CD4-positive, alpha-beta T cell treated with Interleukin-21 for 1 hour (primary cell): Measurements from ENCODE around the gene WSCD2.

Source experiments
- DNase-seq: peaks from one replicate; pipeline ENCODE4 v3.0.0-alpha.2; 2020

The WSCD2 gene

DNA sequence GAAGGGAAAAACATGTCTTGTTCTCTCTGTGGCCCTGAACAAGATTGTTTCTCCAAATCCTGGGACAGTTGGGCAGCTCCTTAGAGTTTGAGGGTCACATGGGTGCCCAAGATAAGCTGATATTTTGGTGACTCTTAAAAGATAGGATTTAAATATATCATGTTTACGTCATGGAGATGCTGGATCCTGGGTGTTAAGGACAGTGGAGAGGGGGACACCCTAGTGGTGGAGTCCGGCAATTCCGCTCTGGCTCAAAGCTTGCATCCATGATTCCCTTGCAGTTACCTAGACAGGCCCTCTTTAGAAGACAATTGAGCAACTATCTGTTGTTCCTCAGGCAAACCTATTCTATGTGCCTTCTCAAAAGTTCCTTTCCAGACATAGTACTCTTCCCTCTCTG, 108.2 kb downstream of the WSCD2 start:
- no peak for DNase-seq

DNA sequence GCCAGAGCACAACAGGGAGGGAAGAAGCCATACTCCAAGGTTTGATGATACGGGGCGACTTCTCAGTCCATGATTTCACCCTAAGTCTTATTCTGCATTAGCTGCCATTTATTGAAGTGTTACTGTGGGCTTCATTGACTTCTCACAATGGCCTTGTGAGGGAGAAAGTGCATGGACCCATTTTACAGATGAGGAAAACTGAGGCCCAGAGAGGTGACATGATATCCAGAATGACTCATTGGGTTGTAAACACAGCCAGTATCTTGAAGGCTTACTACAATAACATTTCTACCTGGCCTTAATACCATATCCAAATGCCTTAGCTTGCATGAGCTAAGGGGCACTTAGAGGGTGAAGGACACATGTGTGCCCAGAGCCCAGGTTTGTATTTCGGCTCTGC, 109.4 kb downstream of the WSCD2 start:
- no peak for DNase-seq

DNA sequence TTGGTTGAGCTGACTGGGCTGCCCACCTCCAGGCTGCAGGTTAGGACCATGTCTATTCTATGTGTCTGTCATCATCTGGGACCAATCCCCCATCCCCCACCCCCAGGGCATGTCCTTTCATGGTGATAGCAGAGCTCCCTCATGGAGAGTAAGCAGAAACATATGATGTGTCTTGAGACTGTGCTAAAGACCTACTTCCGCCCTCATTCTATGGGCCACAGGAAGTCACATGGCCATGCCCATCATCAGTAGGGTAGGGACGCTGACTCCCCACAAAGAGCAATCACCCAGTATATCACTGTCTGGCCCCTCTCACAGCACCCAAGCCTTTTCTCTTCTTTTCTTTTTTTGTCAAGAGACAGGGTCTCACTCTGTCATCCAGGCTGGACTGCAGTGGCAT, 110.3 kb downstream of the WSCD2 start:
- DNase-seq, result no peak

DNA sequence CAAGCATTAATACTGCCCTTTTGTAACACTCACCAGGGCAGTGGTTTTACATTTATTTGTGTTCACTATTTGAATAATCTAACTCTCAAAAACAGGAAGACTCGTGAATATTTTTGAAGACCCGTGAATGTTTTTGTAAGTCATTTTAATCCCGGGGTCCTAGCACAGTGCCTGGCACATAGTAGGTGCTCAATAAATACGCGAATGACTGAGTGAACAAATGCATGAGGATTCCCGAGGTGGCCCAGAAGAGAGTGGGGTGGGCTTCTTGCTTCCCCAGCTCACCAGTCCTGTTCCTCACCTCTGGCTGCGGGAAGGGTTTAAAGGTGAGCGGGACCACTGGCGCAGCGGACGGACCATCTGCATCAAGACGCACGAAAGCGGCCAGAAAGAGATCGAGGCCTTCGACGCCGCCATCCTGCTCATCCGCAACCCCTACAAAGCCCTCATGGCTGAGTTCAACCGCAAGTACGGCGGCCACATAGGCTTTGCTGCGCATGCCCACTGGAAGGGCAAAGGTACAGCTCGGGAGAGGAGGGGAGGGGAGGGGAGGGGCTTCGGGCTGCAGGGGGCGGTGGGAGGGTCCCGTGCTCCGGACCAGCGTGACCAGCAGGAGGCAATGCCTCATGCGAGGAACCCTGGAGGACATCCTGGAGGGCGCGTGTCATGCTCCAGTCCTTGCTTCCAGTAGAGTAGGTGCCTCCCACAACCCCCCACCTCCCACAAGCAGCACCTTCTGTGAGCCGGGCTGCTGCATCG, 111.1 kb downstream of the WSCD2 start:
- no peak for DNase-seq

DNA sequence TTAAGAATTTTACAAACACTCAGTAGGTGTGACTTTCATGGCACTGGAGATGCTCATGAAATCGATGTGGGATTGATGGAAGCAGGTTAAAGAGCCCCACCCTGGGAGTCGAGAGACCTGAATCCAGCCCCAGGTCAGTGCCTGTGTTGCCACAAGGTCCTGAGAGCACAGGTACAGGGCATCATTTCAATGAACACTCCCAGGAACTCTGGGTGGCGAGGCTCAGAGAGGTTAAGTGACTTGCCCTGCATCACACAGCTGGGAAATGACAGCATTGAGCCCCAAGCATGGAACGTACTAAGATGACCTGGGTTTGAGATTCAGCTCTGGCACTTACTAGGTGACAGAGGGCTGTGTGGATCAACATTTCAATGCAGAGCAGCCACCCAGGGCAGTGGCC, 111.8 kb downstream of the WSCD2 start:
- no peak for DNase-seq

DNA sequence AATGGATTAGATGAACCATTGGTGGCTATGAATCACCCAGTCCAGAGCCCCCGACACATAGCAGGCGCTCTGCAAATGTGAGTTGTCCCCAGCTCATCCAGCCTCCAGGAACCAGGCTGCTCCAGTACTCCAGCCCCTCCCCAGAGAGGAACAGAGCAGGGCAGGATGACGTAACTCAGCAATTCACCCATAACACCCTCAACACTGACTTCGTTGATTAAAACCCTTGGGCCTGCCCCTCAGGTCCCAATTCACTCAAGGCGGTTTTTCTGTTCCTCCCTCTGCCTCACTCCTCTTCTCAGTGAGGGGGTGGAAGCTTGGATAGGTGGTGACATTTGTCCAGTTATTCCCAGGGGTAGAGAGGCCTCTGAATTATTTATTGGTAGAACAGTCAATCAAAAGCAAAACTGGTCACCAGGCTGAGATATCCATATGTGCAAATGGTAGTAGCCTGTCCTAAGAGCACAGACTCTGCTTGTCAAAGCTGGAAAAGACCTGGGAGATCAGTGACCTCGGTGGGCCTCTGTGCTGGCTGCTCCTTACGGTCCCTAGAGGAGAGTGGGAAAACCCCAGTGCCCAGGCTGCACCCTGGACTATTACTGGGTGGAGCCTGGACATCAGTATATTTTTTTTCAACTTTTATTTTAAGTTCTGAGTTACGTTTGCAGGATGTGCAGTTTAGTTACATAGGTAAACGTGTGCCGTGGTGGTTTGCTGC, 113.1 kb downstream of the WSCD2 start:
- no peak for DNase-seq

DNA sequence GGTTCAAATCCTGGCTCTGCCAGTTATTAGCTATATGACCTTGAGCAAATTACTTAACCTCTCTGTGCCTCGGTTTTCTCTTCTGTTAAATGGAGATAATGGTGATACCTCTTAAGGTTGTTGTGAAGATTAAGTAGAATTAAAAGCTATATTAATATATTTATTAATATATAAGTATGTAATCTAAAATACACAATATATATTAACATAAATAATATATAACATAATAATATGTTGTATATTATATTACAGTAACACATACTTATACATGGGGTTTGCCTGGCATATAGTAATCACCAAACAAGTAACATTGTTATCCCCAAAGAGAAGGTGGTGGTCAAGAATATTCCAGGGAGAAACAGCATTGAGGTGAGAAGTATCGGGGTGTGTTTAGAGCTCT, 118.0 kb downstream of the WSCD2 start:
- no peak for DNase-seq

DNA sequence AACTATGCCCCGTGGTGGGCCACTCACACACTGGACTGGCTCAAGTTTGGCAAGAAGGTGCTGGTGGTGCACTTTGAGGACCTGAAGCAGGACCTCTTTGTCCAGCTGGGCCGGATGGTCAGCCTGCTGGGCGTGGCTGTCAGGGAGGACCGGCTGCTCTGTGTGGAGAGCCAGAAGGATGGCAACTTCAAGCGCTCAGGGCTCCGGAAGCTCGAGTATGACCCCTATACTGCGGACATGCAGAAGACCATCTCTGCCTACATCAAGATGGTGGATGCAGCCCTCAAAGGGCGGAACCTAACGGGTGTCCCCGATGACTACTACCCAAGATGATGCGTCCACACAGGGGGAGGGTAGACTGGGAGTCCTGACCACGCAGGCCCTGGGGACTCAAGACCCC, 118.9 kb downstream of the WSCD2 start:
- no peak for DNase-seq

DNA sequence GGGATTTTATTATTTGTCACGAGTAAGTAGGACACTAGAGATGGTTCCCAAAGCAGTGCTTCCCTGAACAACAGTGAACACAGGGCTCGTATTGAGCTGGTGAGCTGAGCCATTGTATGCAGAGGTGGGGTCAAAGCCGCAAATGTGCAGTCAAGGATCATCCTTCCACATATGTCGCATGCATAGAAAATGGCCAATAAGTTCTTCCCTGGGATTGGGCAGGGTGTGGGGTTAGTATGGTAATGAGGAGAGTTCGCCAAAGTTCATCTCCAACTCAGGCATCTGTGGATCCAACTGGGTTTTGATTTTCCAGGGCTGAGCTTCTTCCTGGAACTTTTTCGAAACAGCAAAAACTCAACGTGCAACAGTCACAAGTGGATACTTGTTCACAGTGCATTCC, 123.4 kb downstream of the WSCD2 start:
- no peak for DNase-seq

DNA sequence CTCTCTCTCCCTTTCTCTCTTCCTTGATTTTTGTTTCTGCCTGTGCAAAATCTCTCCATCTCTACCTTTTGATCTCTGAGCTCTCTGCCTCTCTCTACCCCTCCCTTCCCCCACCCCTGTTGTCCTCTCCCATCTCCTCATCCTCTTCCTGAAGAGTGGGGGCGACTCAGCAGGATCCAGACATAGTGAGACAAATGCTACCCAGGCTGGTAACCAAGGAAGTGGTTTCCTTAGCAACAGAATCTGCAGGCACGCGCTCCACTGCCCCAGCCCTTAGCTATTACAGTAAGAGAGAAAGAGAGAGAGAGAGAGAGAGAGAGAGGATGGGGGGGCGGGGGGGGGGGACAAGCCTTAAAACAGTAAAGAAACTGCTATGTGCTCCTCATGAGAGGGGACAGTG, 124.5 kb downstream of the WSCD2 start:
- no peak for DNase-seq

DNA sequence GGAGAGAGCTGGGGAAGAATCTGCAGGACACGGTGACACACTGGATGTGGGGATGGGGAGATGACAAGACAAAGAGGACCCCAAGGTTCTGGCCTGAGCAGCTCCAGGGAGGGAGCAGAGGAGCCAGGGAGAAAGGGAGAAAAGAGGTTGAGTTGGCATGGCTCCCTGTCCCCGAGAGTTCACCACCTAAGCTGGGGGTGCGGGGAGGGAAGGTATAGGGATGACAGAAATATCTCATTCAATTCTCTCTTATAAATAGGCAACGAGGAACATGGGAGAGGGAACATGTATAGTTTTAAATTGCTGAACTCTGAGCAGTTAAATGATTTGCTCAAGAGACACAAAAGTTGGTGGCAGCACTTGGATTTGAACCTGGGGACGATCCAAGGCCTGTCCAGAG, 124.9 kb downstream of the WSCD2 start:
- DNase-seq, result no peak

DNA sequence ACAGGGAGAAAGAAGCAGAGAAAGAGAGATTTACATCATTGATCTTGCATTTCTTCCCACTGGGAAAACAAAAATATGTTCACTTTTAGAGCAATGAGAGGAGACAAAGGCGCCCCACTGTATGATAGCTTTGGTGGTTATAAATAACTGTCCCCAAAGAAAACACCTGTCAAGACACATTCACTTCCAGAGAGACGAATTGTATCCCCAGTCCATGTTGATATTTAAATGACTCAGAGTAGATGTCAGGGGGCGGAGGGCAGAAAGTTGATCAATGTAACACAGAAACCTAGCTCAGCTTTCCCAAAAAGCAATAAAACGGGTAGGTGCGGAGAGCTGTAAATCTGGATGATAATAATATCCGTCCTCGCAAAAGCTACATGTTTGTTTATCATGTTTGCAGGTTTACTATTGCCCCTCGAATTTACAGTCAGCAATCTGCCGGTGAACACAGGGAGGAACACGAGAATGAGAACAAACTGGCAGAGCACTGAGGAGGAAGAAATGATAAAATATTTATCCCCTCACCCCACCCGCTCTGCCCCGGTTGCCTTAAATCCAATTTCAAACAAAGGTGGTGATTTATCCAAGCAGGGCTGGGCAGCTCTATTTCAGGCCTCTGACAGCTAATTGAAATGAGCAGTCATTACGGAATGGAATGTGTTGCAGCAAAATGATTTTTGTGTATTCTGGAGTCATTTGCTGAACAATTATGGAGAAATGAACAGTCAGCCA, 125.6 kb downstream of the WSCD2 start:
- DNase-seq, result no peak

DNA sequence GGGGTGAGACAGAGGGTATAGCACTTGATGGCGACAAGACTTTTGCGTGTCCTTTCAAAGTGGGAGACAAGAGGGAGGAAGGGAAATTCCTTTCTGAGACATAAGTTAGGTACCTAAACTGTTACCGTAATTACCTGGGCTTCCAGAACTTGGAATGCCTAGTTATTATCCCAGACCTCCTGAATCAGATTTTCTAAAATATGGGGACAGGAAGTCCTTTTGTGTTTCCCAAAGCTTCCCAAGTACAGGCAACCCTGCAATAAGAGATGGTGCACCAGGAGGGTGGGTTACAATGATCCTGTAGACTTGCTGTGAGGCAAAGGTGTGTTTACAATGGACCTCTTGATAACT, 126.1 kb downstream of the WSCD2 start:
- no peak for DNase-seq

DNA sequence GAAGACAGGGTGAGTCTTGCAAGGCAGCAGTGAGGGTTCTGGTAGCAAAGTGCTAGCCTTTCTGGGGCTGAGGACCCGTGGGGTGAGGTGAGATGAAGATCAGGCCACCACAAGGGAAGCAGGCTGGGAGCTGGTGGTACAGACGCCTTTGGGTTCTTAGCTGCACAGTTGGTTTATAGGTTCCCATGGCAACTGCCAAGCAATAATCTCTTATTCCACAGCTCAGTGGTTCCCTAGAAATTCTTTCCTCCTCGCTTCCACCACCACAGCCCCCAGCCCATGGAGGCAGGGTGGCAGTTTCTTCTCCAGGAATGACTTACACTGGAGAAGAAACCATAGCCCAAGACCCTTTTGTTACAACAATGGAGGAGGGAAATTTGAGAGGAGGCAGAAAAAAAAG, 127.9 kb downstream of the WSCD2 start:
- no peak for DNase-seq

DNA sequence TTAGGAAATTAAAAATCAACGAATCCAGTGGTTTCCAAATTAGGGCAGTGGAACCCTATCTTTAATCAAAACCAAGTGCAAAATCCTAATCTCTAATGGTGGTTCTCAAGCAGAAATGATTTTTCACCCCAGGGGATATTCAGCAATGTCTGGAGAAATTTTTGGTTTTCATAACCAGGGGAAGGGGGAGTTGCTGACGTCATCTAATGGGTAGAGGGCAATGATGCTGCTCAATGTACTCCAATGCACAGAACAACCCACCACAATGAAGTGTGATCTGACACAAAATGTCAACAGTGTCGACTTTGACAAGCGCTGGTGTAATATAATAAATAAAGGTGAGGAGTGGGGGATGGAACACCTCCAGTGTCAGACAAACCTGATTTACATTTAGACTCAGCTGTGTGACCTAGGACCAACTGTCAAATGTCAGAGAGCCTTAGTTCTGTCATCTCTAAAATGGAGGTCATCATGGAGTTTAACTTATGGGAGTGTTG, 128.6 kb downstream of the WSCD2 start:
- DNase-seq, result no peak

DNA sequence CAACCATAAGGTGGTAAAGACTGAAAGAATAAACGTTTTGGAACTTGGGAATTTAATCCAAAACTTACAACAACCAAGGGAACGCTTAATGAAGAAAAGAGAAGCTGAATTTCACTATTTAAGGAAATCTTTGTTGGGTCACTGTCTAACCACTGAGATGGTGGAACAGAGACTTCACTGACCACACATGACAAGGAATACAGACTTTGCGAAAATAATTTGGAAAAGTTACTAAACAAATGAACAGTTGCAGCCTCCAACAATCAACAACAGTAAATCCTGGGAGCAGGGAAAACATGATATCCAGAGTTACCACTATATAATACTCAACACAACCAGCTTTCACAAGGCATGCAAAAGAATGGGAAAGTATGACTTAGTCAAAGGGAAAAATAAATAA, 131.0 kb downstream of the WSCD2 start:
- no peak for DNase-seq

DNA sequence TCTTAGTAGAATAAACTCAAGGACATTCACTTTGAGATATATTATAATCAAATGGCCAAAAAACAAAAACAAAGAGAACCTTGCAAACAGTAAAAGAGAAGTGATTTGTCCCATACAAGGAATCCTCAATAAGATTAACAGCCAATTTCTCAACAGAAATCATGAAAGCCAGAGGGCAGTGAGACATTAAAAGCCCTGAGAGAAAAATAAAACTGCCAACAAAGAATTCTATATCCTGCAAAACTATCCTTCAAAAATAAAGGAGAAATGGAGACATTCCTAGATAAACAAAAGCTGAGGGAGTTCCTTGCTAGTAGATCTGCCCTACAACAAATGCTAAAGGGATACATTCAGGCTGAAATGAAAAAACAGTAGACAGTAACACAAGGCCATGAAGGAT, 131.9 kb downstream of the WSCD2 start:
- no peak for DNase-seq

DNA sequence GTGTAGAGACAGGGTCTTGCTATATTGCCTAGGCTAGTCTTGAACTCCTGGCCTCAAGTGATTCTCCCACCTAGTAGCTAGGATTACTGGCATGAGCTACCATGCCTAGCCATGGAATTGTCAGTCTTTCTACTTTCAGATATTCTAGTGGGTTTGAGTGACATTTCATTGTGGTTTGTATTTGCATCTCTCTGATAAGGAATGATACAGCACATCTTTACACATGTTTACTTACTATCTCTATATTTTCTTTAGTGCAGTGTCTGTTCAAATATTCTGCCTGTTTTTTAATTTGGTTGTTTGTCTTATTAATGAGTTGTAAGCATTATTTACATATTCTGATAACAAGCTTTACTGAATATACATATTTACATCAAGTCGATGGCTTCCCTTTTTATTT, 136.4 kb downstream of the WSCD2 start:
- no peak for DNase-seq

DNA sequence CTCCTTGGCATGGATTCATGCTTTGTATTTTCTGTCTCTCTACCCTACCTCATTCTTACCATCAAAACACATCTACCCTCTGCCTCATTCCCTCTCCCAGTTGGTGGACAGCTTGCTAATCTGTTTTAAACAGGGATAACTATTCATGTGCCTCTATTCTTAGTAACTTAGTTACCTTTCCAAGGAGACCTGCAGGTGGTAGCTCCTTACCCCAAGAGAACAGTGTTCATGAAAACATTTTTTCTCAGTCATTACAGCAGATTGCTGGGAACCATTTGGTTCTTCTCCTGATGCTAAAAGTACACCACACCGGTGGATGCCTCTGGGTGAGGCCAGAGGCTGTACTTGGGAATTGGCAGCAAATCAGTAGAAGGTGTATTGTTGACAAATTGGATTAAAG, 137.0 kb downstream of the WSCD2 start:
- no peak for DNase-seq

DNA sequence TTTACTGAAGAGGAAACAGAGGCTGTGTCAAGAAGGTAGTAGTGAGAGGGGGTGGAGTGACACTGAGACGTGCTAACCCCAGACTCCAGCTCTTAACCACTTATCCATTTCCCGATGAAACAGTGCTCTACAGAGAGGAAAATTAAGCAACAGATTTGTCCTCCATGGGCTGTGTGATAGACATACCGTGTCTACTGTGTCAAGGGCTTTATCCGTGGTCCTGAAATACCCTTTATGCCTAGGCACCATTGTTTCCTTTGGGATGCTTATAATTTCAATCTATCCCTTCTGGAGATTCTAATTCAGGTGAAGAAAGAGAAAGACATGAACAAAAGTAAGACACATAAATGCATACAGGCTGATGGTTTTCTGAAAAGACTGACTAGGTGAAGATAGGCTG, 138.4 kb downstream of the WSCD2 start:
- DNase-seq, result no peak

DNA sequence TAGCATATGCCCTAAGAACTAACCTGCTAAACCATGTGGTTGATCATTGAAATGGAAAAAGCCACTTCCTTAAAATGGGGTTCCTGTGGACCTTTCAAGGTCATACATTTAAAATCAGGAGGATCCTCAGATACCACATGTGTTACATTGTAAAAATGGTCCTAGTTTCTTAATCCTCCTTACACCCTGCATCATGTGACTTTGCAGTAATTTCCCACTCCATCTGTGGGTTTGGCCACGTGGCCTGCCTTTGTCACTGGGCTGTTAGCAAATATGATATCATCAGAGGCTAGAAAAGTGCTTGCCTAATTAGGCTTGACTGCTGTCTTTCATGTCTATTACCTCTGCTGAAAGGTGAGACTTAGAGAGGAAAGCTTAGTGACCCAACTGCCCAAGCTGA, 139.3 kb downstream of the WSCD2 start:
- no peak for DNase-seq

DNA sequence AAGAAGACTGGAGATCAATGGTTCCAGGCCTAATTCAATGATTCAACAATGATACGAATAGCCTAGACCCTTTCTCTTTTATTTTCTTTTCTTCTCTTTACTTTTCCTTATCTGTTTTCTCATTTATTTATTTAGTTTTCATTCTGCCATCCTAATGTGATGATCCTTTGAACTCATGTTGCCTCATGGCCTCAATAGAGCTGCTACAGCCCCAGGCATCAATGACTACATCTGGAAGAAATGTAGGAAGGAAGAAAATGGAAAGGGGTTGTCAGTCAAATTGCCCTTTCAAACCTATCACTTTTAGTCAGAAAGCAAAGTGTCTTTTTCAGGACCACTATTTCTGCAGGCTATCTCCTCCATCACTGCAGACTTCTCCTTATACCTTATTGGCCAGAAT, 140.1 kb downstream of the WSCD2 start:
- no peak for DNase-seq

DNA sequence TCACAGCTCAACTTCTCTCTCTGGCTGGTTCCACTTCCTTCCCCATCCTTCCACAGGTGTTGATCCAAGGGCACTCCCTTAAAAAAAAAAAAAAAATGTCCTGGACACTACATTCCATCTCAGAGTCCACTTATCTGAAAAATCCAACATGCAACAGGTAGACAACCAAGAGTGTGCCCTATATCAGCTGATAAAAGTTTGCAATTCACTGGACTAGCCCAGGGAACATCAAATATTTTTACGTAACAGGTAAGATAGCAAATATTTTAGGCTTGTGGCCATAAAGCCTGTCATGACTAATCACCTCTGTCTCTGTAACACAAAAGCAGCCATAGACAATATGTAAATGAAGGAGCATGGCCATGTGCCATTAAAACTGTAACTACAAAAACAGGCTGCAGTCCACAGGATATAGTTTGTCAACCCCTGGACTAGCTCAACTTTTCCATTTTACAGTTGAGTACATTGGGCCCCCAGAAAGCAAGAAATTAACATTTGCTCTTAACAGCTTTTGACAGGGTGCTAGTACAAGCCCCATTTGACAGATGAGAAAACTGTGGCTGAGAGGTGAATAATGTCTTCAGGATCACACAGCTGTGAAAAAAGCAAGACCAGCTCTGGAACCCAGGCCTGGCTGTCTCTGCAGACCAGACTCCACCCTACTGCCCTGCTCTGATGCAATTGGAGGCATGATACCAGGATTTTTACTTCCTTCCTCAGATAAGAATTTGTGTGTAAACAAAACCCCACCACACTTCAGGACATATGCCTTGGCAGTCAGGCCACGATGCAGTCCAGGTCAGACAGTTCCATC, 141.2 kb downstream of the WSCD2 start:
- no peak for DNase-seq
